NOMO-1 treated with dmso at 0.1 percent for 144 hours (cell line): ENCODE data around the gene KCNJ5.

Source experiments
- DNase-seq: peaks from one replicate; lab custom pipeline; 2025; ENCODE audit not compliant: unreplicated experiment; lab: John Stamatoyannopoulos, UW

KCNJ5 gene

GRCh38 chr11:128890543-128891368 is at the start of gene KCNJ5:
TSS of gene KCNJ5 (plus strand) at chr11:128891356. CDS start at chr11:128911274, 19,918 bp downstream.
- DNase-seq: no peak

DNA sequence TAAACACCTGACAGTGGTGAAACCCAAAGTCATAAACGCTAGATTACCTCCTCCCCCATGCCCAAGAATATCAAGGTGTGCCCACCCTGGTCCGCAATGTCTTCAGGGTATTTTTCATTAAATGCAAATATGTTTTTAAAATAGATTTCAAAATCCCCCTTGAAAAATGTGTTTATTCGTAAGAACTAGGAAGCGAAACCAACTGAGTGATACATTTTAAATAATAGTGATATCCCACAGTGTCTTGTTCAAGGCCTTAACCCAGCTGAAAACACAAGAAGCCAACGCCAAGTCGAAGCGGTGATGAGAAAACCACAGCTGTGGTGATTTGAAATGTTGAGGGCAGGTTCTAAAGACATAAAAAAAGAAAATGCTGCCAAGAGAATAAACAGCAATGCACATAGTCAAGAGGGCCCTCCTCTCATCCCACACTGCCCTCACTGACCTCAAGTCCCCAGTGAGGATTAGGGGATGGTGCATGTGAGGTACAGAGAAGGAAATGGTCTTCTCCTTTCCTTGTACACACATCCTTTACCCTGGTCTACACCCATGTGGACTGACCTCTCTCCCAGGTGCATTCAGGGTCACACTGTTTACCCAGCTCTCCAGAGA is 49.6 kb upstream of the KCNJ5 start:
- no peak for DNase-seq

DNA sequence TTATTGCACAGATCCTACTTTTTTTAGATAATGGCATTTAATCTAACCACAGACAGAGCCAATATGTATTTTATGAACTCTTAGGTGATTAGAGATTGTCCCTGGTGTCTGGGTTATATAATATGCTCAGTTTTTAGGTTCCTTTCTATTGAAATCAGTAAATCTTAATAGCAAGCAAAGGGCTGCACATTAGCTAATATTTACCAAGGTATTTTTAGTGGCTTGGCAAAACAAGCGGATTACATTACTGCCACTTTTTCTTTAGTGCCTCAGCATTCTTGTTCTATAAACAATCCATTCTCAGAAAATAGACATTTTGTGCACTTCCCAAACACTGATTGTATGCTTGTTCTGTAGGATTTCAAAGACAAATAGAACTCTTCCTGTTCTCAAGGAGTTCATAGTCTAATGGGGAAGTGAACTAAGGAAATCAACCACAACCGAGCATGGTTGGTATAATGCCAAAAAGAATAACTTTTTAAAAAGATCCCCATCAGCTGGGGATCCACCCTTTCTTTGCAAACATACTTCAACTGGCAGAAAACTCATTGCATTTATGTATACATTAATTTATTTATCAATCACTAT is 47.9 kb upstream of the KCNJ5 start:
- DNase-seq: no peak

- no peak for DNase-seq
Observed at GRCh38 chr11:128845334-128845780, 45.8 kb upstream of the KCNJ5 start.

- DNase-seq: no peak
Observed at GRCh38 chr11:128846985-128847384, 44.2 kb upstream of the KCNJ5 start.

GRCh38 chr11:128848815-128849455 is 42.2 kb upstream of the KCNJ5 start:
- no peak for DNase-seq

DNA sequence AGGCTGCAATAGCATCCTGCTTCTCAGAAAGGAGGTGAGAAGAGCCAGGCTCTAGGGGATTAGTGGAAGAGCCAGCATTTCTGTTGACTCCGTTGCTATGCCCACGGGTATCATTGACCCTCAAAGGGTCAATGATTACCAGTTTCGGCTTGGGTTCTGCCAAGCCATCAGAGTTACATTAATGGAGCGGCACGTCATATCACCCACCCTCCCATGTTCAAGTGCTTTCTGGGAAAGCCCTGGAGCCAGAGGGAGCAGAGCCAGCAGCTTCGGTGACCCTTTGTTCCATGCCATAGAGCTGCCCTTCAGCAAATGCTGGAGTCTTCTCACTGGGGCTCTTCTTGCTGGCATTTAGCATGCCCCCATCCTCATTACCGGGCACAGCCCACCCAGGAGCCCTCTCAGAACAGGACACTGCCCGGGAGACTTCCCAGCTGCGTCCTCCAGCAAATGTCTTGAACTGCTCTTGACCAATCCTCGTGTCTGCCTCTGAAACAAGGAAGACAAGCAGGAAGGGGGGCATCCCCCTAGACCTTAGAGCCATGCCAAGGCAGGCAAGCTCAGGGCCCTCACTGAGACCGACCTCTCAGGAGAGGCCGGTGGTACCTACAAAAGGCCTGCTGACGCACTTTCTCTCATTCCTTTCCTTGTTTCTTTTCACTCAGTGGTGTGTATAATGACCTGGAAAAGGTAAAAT is 38.7 kb upstream of the KCNJ5 start:
- DNase-seq: no peak

GRCh38 chr11:128853559-128853958 is 37.6 kb upstream of the KCNJ5 start:
- DNase-seq: no peak

DNA sequence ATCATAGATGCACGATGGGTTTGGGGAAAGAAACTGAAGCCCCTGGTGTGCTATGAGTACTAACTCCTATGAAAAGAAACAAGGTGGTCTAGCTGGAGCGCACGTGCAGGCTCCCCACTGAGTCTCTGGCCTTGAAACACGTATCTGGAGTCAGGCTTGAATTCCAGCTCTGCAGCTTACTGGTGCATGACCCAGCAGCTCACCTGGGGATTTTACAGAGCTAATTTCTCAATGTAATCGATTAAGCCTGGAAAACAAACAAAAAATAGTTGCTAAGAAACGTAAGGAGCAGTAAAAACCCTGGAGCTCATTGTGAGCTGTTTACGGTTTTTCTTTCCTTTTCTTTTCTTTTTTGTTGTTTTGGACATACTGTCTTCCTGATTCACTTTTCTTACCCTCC is 36.3 kb upstream of the KCNJ5 start:
- no peak for DNase-seq

DNA sequence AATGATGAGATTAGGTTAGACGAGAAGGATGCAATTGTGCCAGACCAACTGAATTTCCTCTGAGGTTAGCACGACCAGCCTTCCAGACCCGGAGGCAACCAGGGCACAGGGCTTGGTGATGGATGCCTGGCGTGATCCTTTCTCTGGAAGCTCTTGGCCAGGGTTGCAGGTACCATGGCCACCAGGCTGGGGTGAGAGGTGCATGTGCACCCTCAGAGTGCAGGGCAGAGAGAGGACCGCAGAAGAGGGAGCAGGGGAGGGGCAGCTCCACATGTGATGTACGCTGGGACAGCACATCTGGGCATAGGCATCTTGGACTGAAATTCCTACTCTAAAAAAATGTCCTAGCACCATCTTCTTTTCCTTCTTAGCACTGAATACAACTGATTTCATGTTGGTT is 34.9 kb upstream of the KCNJ5 start:
- no peak for DNase-seq

DNA sequence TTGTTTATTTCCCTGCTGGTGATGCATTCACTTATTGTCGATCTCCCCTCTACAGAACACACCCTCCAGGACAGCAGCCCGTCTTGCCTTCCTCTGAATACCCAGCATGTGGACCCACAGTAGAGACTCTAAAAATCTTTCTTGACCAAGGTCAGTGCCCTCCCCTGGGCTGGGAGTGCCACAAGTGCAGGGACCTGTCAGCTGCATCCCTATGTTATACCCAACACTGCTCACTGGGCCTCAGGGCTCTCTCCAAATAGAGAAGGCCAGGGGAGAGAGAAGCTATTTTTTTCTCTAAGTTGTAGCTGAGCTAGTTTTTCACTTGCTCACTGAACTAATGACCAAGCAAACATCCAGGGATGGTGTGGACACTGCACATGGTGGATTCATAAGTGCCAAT is 33.8 kb upstream of the KCNJ5 start:
- DNase-seq: no peak

DNA sequence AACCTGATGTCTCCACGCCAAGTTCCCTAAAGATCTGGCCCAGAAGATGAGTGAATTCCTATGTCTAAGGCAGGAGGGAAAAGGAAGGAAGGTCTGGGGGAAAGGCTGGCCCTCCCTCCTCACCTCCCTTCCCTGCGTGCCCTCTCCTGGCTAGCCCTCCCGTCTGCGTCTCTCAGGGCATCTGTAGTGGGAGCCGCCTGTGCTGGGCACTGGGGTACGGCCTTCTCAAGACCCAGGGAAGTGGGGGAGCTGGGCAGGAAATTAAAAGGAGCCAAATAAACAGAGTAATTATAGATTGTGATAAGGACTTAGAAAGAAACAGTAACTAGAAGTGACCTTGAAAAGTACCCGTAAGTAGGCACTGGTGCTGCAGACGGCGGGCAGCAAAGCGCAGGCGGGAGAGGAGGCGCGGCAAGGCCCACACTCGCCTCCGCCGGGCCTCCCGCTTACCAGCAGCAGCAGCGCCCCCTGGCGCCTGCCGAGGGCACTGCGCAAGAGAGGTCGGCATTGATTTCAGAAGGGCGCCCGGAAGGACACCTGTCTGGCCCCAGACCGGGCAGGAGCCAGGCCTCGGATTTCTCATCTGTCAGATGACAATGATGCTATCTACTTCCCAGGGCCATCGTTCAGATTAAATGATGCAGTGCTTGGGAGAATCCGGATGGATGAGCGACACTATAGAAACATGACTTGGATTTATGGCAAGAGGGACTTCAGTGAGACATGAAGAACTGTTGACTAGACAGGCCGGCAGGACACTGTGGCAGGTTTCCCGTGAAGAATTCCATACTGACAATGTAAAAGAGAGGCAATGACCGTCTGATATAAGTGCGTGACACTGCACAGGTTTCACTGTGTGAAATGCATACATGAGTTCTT is 31.4 kb upstream of the KCNJ5 start:
- no peak for DNase-seq

GRCh38 chr11:128860571-128861361 is 30.4 kb upstream of the KCNJ5 start:
- DNase-seq: no peak

GRCh38 chr11:128862406-128862805 is 28.8 kb upstream of the KCNJ5 start:
- no peak for DNase-seq

- DNase-seq: no peak
Observed at GRCh38 chr11:128862908-128863660, 28.1 kb upstream of the KCNJ5 start.

DNA sequence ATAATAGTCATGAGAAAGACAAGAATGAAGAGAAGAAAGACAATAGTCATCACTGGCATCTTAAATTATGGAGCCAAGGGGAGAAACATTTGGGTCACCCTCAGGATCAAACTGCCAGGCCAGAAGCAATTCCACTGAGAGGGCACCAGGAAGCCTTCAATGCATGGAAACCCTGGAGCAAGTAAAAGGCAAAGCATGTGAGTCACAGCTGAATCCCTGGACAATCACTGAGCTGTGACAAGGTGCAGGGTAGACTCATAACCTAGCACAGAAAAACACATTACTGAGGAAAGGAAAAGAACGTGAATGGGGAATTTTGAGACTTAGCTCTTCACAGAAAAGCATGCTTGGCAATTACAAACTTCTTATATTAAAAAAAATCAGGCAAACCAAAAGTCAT is 25.7 kb upstream of the KCNJ5 start:
- no peak for DNase-seq

DNA sequence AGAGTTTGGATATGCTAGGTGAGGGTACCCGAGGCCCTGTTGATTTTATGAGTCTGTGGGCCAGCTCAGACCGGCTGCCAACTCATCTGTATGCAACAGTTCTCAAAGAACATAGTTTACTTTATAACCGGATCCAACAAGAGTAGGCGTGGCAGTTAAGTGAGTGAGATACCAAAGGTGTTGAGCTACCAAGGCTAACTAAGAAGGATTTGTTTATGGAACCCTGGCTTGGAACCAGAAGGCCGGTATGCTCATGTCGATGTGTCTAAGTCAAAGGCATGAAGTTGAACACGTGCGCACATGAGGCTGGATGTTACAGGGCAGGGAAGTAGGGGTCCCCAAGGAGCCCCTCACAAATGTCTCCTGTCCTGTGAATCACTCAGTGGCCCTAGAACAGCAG is 23.9 kb upstream of the KCNJ5 start, which contains the start of gene KCNJ1:
Gene KCNJ1, minus strand, starts transcription at position 20 of the 400 bp plus-strand sequence. CDS start 27,053 bp downstream, outside the sequence.
- DNase-seq: no peak
